Measurements from ENCODE around the gene CA11. TPM values are rescaled to one million over a fixed set of nuclear protein-coding genes. Genes with fewer than 3 reads are reported as not detected.

CA11 gene
- total and polyA plus RNA-seq, 9 of the 15 experiments (the other 6 are each of a cell fraction or from before 2014, with no cell fraction given): 2.9 to 19.9 (median 8.3) TPM

DNA sequence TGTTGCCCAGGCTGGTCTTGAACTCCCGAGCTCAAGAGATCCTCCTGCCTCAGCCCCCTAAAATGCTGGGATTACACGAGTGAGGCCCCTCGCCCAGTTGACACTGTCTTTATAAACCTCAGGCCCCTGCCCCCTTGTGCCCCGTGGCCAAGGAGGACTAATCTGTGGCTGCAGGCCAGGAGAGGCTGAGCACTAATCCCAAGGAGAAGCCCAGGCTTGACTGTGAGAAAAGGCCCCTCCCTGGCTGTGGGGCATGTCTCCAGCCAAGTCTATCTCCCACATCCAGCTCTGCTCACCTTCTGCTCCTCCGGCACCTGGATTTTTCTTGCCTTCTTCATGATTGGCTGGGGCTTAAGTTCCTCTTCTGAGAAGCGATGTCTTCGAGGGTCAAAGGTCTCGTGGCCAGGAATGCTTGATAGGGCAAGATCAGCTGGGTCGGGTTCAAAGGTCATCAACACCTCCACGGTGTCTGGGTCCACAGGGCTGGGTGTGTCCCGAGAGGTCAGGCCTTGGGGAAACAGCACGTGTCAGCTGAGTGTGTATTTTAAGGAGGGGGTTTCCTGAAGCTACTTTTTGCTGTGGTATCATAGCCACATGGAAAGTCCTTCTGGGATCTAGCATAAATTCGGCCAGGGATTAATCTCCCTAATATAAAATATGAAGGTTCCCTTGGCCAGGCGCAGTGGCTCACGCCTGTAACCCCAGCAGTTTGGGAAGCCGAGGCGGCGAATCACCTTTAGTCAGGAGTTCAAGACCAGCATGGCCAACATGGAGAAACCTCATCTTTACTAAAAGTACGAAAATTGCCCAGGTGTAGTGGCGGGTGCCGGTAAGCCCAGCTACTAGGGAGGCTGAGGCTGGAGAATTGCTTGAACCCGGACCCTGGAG is 12.6 kb downstream of the CA11 start (continued):
- no peak for TF ChIP-seq MYNN (IDR thresholded peaks at IDR 0.05)
- no peak for TF ChIP-seq MYNN (CRISPR knock-in tag; IDR thresholded peaks at IDR 0.05)
- TF ChIP-seq ZNF444 (CRISPR knock-in tag; IDR thresholded peaks at IDR 0.05): no peak
- TF ChIP-seq RBBP5 (IDR thresholded peaks at IDR 0.05; ENCODE audit: borderline replicate concordance, insufficient read depth, low read length, poor library complexity, severe bottlenecking): no peak
- TF ChIP-seq, protein P1, sequence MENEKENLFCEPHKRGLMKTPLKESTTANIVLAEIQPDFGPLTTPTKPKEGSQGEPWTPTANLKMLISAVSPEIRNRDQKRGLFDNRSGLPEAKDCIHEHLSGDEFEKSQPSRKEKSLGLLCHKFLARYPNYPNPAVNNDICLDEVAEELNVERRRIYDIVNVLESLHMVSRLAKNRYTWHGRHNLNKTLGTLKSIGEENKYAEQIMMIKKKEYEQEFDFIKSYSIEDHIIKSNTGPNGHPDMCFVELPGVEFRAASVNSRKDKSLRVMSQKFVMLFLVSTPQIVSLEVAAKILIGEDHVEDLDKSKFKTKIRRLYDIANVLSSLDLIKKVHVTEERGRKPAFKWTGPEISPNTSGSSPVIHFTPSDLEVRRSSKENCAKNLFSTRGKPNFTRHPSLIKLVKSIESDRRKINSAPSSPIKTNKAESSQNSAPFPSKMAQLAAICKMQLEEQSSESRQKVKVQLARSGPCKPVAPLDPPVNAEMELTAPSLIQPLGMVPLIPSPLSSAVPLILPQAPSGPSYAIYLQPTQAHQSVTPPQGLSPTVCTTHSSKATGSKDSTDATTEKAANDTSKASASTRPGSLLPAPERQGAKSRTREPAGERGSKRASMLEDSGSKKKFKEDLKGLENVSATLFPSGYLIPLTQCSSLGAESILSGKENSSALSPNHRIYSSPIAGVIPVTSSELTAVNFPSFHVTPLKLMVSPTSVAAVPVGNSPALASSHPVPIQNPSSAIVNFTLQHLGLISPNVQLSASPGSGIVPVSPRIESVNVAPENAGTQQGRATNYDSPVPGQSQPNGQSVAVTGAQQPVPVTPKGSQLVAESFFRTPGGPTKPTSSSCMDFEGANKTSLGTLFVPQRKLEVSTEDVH (IDR thresholded peaks at IDR 0.05; ENCODE audit: low read depth, partially characterized antibody): no peak
- TF ChIP-seq, protein P2, sequence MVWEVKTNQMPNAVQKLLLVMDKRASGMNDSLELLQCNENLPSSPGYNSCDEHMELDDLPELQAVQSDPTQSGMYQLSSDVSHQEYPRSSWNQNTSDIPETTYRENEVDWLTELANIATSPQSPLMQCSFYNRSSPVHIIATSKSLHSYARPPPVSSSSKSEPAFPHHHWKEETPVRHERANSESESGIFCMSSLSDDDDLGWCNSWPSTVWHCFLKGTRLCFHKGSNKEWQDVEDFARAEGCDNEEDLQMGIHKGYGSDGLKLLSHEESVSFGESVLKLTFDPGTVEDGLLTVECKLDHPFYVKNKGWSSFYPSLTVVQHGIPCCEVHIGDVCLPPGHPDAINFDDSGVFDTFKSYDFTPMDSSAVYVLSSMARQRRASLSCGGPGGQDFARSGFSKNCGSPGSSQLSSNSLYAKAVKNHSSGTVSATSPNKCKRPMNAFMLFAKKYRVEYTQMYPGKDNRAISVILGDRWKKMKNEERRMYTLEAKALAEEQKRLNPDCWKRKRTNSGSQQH (CRISPR knock-in tag; IDR thresholded peaks at IDR 0.05): no peak
- TF ChIP-seq TSC22D4 (tag; IDR thresholded peaks at IDR 0.05): no peak
- peak; percentile 38 for TF ChIP-seq NFYB (IDR thresholded peaks at IDR 0.05; ENCODE audit: extremely low read depth, insufficient read length)
- no peak for TF ChIP-seq PHF8 (IDR thresholded peaks at IDR 0.05; ENCODE audit: borderline replicate concordance, low read length)
- no peak for TF ChIP-seq CBX8 (IDR thresholded peaks at IDR 0.05; ENCODE audit: borderline replicate concordance, extremely low read depth, low read depth, low read length, poor library complexity, severe bottlenecking)
- TF ChIP-seq, protein P3, sequence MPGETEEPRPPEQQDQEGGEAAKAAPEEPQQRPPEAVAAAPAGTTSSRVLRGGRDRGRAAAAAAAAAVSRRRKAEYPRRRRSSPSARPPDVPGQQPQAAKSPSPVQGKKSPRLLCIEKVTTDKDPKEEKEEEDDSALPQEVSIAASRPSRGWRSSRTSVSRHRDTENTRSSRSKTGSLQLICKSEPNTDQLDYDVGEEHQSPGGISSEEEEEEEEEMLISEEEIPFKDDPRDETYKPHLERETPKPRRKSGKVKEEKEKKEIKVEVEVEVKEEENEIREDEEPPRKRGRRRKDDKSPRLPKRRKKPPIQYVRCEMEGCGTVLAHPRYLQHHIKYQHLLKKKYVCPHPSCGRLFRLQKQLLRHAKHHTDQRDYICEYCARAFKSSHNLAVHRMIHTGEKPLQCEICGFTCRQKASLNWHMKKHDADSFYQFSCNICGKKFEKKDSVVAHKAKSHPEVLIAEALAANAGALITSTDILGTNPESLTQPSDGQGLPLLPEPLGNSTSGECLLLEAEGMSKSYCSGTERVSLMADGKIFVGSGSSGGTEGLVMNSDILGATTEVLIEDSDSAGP (CRISPR knock-in tag; IDR thresholded peaks at IDR 0.05): no peak
- 0 out of 4 replicates have a peak, but pooled peaks of 1 of the 2 experiments have one; percentile 50 for TF ChIP-seq MAZ (CRISPR knock-in tag; conservative IDR thresholded peaks at IDR 0.05 in 1 of 2, IDR thresholded peaks at IDR 0.05 in 1 of 2)
- TF ChIP-seq ZNF23 (CRISPR knock-in tag; IDR thresholded peaks at IDR 0.05): no peak
- TF ChIP-seq KLF10 (CRISPR knock-in tag; IDR thresholded peaks at IDR 0.05): no peak
- TF ChIP-seq, protein P4, sequence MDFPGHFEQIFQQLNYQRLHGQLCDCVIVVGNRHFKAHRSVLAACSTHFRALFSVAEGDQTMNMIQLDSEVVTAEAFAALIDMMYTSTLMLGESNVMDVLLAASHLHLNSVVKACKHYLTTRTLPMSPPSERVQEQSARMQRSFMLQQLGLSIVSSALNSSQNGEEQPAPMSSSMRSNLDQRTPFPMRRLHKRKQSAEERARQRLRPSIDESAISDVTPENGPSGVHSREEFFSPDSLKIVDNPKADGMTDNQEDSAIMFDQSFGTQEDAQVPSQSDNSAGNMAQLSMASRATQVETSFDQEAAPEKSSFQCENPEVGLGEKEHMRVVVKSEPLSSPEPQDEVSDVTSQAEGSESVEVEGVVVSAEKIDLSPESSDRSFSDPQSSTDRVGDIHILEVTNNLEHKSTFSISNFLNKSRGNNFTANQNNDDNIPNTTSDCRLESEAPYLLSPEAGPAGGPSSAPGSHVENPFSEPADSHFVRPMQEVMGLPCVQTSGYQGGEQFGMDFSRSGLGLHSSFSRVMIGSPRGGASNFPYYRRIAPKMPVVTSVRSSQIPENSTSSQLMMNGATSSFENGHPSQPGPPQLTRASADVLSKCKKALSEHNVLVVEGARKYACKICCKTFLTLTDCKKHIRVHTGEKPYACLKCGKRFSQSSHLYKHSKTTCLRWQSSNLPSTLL (IDR thresholded peaks at IDR 0.05): no peak
- TF ChIP-seq, protein P5, sequence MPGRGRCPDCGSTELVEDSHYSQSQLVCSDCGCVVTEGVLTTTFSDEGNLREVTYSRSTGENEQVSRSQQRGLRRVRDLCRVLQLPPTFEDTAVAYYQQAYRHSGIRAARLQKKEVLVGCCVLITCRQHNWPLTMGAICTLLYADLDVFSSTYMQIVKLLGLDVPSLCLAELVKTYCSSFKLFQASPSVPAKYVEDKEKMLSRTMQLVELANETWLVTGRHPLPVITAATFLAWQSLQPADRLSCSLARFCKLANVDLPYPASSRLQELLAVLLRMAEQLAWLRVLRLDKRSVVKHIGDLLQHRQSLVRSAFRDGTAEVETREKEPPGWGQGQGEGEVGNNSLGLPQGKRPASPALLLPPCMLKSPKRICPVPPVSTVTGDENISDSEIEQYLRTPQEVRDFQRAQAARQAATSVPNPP (IDR thresholded peaks at IDR 0.05; ENCODE audit: borderline replicate concordance, insufficient read depth, insufficient read length): no peak

All from K562 (cell line).